ENCODE data around the gene UBN2.

GRCh38 chr7:139200382-139200781, 30.7 kb upstream of the UBN2 start:
- TF ChIP-seq POLR2A (IDR thresholded peaks at IDR 0.05): no peak
- no peak for TF ChIP-seq CTCF (IDR thresholded peaks at IDR 0.05)

Data from lower leg skin (tissue), 3 donors.